GM12878 (cell line): ENCODE results near the gene LRRC15.

Experiments
- BHLHE40 ChIP-seq, 2 experiments: fragments of 450-650 bp in 1 of 2; IDR thresholded peaks; 2 replicates each; pipeline ENCODE4 v1.6.1; 2011 to 2017; ENCODE audit warnings: low read depth in 2 of 2, borderline replicate concordance in 1 of 2, improper control_type of control experiment in 1 of 2, low read length in 1 of 2, mild to moderate bottlenecking in 1 of 2
- ELK1 ChIP-seq: IDR thresholded peaks from 2 replicates; pipeline ENCODE4 v1.6.1; 2012; ENCODE audit warnings: low read depth, low read length, improper control_type of control experiment
- GABPA ChIP-seq: IDR thresholded peaks from 2 replicates; pipeline ENCODE4 v1.6.1; 2014; ENCODE audit warnings: antibody characterized with exemption, low read depth, mild to moderate bottlenecking, inconsistent platforms
- MAX ChIP-seq: IDR thresholded peaks from 2 replicates; pipeline ENCODE4 v1.6.1; 2012; ENCODE audit warnings: low read depth, low read length, improper control_type of control experiment
- MTA3 ChIP-seq: IDR thresholded peaks from 2 replicates; pipeline ENCODE4 v1.6.1; 2012; ENCODE audit warnings: low read length, inconsistent platforms, borderline replicate concordance
- POLR2AphosphoS5 ChIP-seq: IDR thresholded peaks from 2 replicates; pipeline ENCODE4 v1.6.1; 2011; ENCODE audit warnings: mild to moderate bottlenecking, low read length, inconsistent platforms
- ZBED1 ChIP-seq: IDR thresholded peaks from 2 replicates; pipeline ENCODE4 v1.6.1; 2016; ENCODE audit warnings: borderline replicate concordance
- ZNF687 ChIP-seq: fragments of 450-650 bp; IDR thresholded peaks from 2 replicates; pipeline ENCODE4 v1.6.1; 2017; ENCODE audit warnings: mild to moderate bottlenecking, moderate library complexity

- TF ChIP-seq ZBED1 (no peak), MAX (no peak), GABPA (no peak), ELK1 (no peak), MTA3 (no peak), POLR2AphosphoS5 (no peak), BHLHE40 (IDR thresholded peaks at IDR 0.05; ENCODE audit: borderline replicate concordance in 1 of 2, low read depth in 2 of 2, low read length in 1 of 2) (no peak), ZNF687 (no peak)
Measured at GRCh38 chr3:194339840-194340239, 29.7 kb downstream of the LRRC15 start.
